ENCODE measurements around the gene ALPL.

GRCh38 chr1:21620011-21620410 is 110.8 kb downstream of the ALPL start:
- TF ChIP-seq CTCF (IDR thresholded peaks at IDR 0.05) (no peak), POLR2A (IDR thresholded peaks at IDR 0.05) (no peak)

All from uterus (tissue), 2 donors.